ENCODE data around the gene SOWAHA.

The SOWAHA gene

GRCh38 chr5:132766806-132767055 is 46.4 kb upstream of the SOWAHA start:
- ChIA-PET POLR2A (interaction anchor here (1.0 to 1.7 kb wide), 2 partner anchors 9 to 11 kb away, joined by 5 to 6 read pairs; partner anchors contain the start of gene SEPTIN8), CTCF (interaction anchor here (1.0 kb wide), 1 partner anchor 54 kb away, joined by 4 read pairs; no protein-coding TSS in a partner anchor)
- DNase-seq (ENCODE audit: extremely low spot score) = no peak
- TF ChIP-seq ARNT (IDR thresholded peaks at IDR 0.05) (no peak), LEF1 (IDR thresholded peaks at IDR 0.05; ENCODE audit: borderline replicate concordance) (no peak), ZNF384 (IDR thresholded peaks at IDR 0.05) (no peak), SP1 (IDR thresholded peaks at IDR 0.05) (no peak), HDGF (IDR thresholded peaks at IDR 0.05; ENCODE audit: borderline replicate concordance) (no peak), BHLHE40 (IDR thresholded peaks at IDR 0.05; ENCODE audit: borderline replicate concordance) (no peak), SUZ12 (IDR thresholded peaks at IDR 0.05) (no peak), ELF4 (IDR thresholded peaks at IDR 0.05) (no peak)

GRCh38 chr5:132767150-132767549 is 46.0 kb upstream of the SOWAHA start:
- ChIA-PET CTCF (interaction anchor here (1.0 kb wide), 1 partner anchor 53 kb away, joined by 4 read pairs; no protein-coding TSS in a partner anchor), POLR2A (interaction anchor here (1.0 to 1.7 kb wide), 2 partner anchors 9 to 10 kb away, joined by 5 to 6 read pairs; partner anchors contain the start of gene SEPTIN8)
- DNase-seq (ENCODE audit: extremely low spot score) = no peak
- TF ChIP-seq FOXM1 (IDR thresholded peaks at IDR 0.05; ENCODE audit: borderline replicate concordance) (no peak), FOXK2 (IDR thresholded peaks at IDR 0.05) (no peak), FOXA1 (IDR thresholded peaks at IDR 0.05) (no peak), ZNF384 (IDR thresholded peaks at IDR 0.05) (no peak), BHLHE40 (IDR thresholded peaks at IDR 0.05; ENCODE audit: borderline replicate concordance) (no peak), SUZ12 (IDR thresholded peaks at IDR 0.05) (no peak), L3MBTL2 (conservative IDR thresholded peaks at IDR 0.05) (no peak), ARNT (IDR thresholded peaks at IDR 0.05) (no peak), SP1 (IDR thresholded peaks at IDR 0.05) (no peak), TARDBP (IDR thresholded peaks at IDR 0.05) (no peak), ELF4 (IDR thresholded peaks at IDR 0.05) (no peak), PKNOX1 (IDR thresholded peaks at IDR 0.05) (no peak), LEF1 (IDR thresholded peaks at IDR 0.05; ENCODE audit: borderline replicate concordance) (no peak)

DNA sequence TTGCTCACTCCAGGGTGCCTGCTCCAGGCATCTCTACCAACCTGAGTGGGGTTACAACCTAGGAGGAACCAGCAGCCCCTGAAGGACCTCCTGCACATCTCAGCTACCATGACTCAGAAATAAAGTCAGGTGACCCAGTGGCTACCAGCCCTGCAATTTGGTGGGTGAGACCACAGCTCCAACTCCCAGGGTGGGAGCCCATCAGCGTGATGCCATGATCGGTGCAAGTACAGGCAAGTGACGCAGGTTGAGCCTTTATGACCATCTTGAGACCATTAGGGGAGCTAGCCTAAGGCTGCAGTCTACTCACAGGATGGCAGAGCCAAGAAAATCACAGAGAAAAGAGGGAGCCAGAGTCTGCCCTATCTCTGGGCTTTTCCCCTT is 44.6 kb upstream of the SOWAHA start:
- no peak for DNase-seq (ENCODE audit: extremely low spot score)
- ChIA-PET POLR2A (no interaction called here), CTCF (interaction anchor here (1.1 kb wide), 1 partner anchor 52 kb away, joined by 8 read pairs; no protein-coding TSS in a partner anchor)
- no peak for TF ChIP-seq CTBP1 (IDR thresholded peaks at IDR 0.05; ENCODE audit: borderline replicate concordance)
- TF ChIP-seq PKNOX1 (IDR thresholded peaks at IDR 0.05) = no peak
- TF ChIP-seq SP1 (IDR thresholded peaks at IDR 0.05) = no peak
- no peak for TF ChIP-seq ZNF384 (IDR thresholded peaks at IDR 0.05)
- TF ChIP-seq ELF4 (IDR thresholded peaks at IDR 0.05) = no peak
- no peak for TF ChIP-seq ARNT (IDR thresholded peaks at IDR 0.05)
- no peak for TF ChIP-seq FOXA1 (IDR thresholded peaks at IDR 0.05)
- TF ChIP-seq NFRKB (IDR thresholded peaks at IDR 0.05) = no peak
- no peak for TF ChIP-seq HDGF (IDR thresholded peaks at IDR 0.05; ENCODE audit: borderline replicate concordance)
- TF ChIP-seq TARDBP (IDR thresholded peaks at IDR 0.05) = no peak
- TF ChIP-seq BHLHE40 (IDR thresholded peaks at IDR 0.05; ENCODE audit: borderline replicate concordance) = no peak
- no peak for TF ChIP-seq FOXK2 (IDR thresholded peaks at IDR 0.05)
- TF ChIP-seq SUZ12 (IDR thresholded peaks at IDR 0.05) = no peak
- no peak for TF ChIP-seq LEF1 (IDR thresholded peaks at IDR 0.05; ENCODE audit: borderline replicate concordance)
- no peak for TF ChIP-seq FOXM1 (IDR thresholded peaks at IDR 0.05; ENCODE audit: borderline replicate concordance)
- no peak for TF ChIP-seq L3MBTL2 (conservative IDR thresholded peaks at IDR 0.05)

DNA sequence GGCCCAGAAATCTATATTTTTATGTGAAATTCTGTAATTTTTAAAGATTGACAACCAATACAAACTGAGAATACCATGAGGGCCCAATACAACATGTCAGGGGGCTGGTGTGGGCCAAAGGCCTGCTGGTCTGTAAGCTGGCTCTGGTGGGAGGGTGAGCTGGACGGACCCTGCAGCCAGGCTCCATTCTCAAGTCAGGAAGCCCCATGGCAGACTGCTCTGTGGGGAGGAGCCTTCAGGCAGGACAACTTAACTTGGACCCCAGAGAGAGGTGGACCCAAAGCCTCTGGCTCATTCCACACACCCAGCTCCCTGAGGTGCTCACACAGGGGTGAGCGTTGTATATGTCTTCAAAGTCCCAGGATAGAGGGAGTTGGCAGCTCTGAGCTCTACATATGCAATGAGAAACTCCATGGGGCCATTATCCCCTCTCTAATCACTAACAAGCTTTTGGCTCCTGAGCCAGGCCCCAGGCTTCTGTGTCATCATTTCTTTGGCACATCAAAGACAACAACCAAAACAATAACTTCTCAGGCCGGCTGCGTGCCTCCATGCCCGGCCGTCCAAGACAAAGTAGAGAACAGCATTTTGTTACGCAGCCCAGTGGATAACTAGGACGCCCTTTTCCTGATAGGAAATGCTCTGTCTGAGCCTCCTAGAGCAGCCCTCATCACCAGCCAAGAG is 42.5 kb upstream of the SOWAHA start:
- POLR2A ChIA-PET = interaction anchor here (0.8 kb wide), 1 partner anchor 23 kb away, joined by 3 read pairs; the partner anchor contains the start of gene CCNI2
- TF ChIP-seq ZNF384 (IDR thresholded peaks at IDR 0.05) = no peak
- no peak for TF ChIP-seq ELF4 (IDR thresholded peaks at IDR 0.05)
- TF ChIP-seq FOXA1 (IDR thresholded peaks at IDR 0.05) = no peak
- TF ChIP-seq SUZ12 (IDR thresholded peaks at IDR 0.05) = no peak
- no peak for TF ChIP-seq NFRKB (IDR thresholded peaks at IDR 0.05)
- TF ChIP-seq TARDBP (IDR thresholded peaks at IDR 0.05) = no peak
- no peak for TF ChIP-seq LEF1 (IDR thresholded peaks at IDR 0.05; ENCODE audit: borderline replicate concordance)
- TF ChIP-seq HDGF (IDR thresholded peaks at IDR 0.05; ENCODE audit: borderline replicate concordance) = no peak
- TF ChIP-seq CTBP1 (IDR thresholded peaks at IDR 0.05; ENCODE audit: borderline replicate concordance) = no peak
- no peak for TF ChIP-seq L3MBTL2 (conservative IDR thresholded peaks at IDR 0.05)
- TF ChIP-seq FOXK2 (IDR thresholded peaks at IDR 0.05) = no peak
- TF ChIP-seq FOXM1 (IDR thresholded peaks at IDR 0.05; ENCODE audit: borderline replicate concordance) = no peak
- no peak for TF ChIP-seq PKNOX1 (IDR thresholded peaks at IDR 0.05)
- no peak for TF ChIP-seq ARNT (IDR thresholded peaks at IDR 0.05)
- TF ChIP-seq SP1 (IDR thresholded peaks at IDR 0.05) = no peak
- no peak for TF ChIP-seq BHLHE40 (IDR thresholded peaks at IDR 0.05; ENCODE audit: borderline replicate concordance)
- CTCF ChIA-PET = no interaction called here
- DNase-seq (ENCODE audit: extremely low spot score) = no peak

DNA sequence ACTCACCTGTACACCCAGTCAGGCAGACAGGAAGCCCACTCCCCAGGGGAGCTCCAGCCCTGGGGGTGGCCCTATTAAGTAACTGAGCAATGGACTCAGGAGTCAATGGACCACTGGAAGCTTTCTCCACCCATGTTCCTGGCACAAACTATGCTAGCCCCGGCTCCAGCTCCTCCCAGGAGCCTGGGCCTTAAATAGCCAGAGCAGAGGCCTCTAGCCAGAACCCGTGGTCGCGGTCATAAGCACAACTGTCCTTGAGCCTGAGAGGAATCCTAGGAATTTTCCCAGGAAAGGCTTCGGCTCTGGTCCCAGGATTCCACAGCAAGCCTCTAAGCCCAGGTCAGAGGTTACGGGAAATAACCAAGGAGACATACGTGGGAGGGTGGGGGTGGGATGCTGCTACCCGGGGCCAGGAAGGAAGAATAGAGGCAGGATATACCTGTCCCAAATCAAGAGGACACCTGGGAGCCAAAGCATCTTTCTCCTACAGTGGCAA is 41.6 kb upstream of the SOWAHA start:
- no peak for DNase-seq (ENCODE audit: extremely low spot score)
- no peak for TF ChIP-seq ZNF384 (IDR thresholded peaks at IDR 0.05)
- no peak for TF ChIP-seq LEF1 (IDR thresholded peaks at IDR 0.05; ENCODE audit: borderline replicate concordance)
- TF ChIP-seq BHLHE40 (IDR thresholded peaks at IDR 0.05; ENCODE audit: borderline replicate concordance) = no peak
- TF ChIP-seq FOXK2 (IDR thresholded peaks at IDR 0.05) = no peak
- no peak for TF ChIP-seq CTBP1 (IDR thresholded peaks at IDR 0.05; ENCODE audit: borderline replicate concordance)
- TF ChIP-seq FOXM1 (IDR thresholded peaks at IDR 0.05; ENCODE audit: borderline replicate concordance) = no peak
- no peak for TF ChIP-seq ELF4 (IDR thresholded peaks at IDR 0.05)
- no peak for TF ChIP-seq NFRKB (IDR thresholded peaks at IDR 0.05)
- no peak for TF ChIP-seq ARNT (IDR thresholded peaks at IDR 0.05)
- TF ChIP-seq HDGF (IDR thresholded peaks at IDR 0.05; ENCODE audit: borderline replicate concordance) = no peak
- no peak for TF ChIP-seq PKNOX1 (IDR thresholded peaks at IDR 0.05)
- TF ChIP-seq L3MBTL2 (conservative IDR thresholded peaks at IDR 0.05) = no peak
- no peak for TF ChIP-seq FOXA1 (IDR thresholded peaks at IDR 0.05)
- TF ChIP-seq SUZ12 (IDR thresholded peaks at IDR 0.05) = no peak
- no peak for TF ChIP-seq SP1 (IDR thresholded peaks at IDR 0.05)
- TF ChIP-seq TARDBP (IDR thresholded peaks at IDR 0.05) = no peak
- POLR2A ChIA-PET = interaction anchor here (0.8 kb wide), 1 partner anchor 24 kb away, joined by 3 read pairs; the partner anchor contains the start of gene CCNI2
- CTCF ChIA-PET = no interaction called here
